ENCODE measurements around the gene AOC1.
A peak's percentile ranks its signal among the peaks of the same experiment; 100 is the strongest.

Gene AOC1

GRCh38 chr7:150857276-150858055, 5.1 kb downstream of the AOC1 start:
- DNase-seq (ENCODE audit: low read depth), result no peak

GRCh38 chr7:150858236-150859197, 6.2 kb downstream of the AOC1 start:
- no peak for DNase-seq (ENCODE audit: low read depth)

DNA sequence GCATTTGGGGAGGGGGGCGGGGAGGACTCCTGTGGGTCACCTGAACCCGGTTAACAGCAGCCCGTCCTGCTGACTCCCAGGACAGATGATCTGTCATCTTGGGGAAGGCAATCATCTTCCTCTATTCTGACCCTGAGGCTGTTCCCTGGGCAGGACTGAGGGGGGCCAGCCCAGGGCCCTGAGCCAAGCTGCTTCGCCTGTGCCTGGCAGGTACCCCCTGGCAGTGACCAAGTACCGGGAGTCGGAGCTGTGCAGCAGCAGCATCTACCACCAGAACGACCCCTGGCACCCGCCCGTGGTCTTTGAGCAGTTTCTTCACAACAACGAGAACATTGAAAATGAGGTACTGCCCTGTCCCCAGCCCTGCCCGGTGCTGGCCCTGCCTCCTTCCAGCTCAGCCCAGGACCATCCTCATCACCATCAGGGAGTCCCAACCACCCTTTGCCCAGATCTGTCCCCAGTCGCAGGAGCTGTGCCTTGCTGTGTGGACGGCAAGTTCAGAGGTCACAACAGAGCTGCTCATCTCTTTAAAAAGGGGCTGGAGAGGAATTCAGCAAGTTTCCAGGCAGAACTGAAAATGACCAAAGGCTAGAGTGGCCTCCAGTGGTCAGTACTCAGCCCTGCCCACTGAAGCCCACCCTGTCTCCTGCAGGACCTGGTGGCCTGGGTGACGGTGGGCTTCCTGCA, 8.1 kb downstream of the AOC1 start:
- no peak for DNase-seq (ENCODE audit: low read depth)

DNA sequence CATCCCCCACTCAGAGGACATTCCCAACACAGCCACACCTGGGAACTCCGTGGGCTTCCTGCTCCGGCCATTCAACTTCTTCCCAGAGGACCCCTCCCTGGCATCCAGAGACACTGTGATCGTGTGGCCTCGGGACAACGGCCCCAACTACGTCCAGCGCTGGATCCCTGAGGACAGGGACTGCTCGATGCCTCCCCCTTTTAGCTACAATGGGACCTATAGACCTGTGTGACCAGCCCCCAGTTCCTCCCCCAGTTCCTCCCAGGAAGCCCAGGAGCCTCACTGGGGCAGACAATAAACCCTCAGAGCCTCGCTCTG, 8.6 kb downstream of the AOC1 start:
- no peak for DNase-seq (ENCODE audit: low read depth)

GRCh38 chr7:150862356-150862755, 10.0 kb downstream of the AOC1 start:
- DNase-seq (ENCODE audit: low read depth), result no peak

DNA sequence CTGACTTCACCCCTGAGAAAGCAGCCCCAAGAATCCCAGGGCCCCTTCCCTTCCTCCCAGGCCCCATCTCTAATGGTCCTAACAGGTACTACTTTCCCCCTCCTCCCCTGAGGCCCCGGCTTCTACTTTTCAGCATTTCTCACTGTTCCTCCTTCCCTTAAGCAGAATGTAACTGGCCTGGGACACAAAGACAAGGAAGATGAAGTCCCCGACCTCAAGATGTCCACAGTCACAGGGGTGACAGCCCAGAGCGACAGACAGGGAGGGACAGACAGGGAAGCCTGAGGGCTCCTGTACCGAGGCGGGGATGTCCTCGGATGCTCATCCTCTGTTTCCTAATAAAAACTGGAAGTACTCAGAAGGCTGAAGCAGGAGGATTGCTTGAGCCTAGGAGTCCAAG, 11.6 kb downstream of the AOC1 start:
- DNase-seq (ENCODE audit: low read depth), result no peak

- DNase-seq (ENCODE audit: low read depth), result no peak
Measured at GRCh38 chr7:150866932-150867564, 14.7 kb downstream of the AOC1 start.

DNA sequence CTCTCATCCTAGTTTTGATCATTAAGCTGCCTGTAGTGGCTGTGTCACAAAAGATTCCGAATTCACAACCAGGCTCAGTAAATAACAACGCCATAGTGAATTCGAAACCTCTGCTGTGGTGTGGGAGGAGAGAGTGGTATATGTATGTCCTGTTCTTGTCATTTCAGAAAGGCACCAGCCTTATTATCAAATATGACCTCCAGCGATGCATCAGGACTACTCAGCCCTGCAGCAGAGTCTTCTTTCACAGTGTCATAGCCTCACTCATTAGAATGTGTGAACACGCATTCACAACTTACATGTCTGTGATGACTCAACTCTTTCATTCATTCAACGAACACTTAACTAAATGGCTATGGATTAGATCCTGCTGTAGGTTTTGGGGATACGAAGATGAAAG, 15.3 kb downstream of the AOC1 start:
- no peak for DNase-seq (ENCODE audit: low read depth)

DNA sequence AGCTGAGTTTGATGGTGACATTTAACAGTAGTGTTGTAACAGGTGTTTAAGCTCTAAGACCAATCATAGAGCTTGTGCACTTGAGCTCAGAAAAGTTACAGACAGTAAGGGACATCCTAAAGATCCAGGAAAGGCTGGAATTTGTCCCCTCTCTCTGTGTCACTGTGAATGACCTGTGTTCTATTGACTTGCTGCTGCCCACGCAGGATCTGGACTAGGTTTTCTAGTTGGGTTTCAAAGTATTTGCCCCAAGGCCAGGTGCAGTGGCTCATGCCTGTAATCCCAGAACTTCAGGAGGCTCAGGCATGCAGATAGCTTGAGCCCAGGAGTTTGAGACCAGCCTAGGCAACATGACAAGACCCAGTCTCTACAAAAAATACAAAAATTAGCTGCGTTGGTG, 17.1 kb downstream of the AOC1 start:
- DNase-seq (ENCODE audit: low read depth), result no peak

GRCh38 chr7:150871601-150872000, 19.3 kb downstream of the AOC1 start:
- DNase-seq (ENCODE audit: low read depth), result no peak

DNA sequence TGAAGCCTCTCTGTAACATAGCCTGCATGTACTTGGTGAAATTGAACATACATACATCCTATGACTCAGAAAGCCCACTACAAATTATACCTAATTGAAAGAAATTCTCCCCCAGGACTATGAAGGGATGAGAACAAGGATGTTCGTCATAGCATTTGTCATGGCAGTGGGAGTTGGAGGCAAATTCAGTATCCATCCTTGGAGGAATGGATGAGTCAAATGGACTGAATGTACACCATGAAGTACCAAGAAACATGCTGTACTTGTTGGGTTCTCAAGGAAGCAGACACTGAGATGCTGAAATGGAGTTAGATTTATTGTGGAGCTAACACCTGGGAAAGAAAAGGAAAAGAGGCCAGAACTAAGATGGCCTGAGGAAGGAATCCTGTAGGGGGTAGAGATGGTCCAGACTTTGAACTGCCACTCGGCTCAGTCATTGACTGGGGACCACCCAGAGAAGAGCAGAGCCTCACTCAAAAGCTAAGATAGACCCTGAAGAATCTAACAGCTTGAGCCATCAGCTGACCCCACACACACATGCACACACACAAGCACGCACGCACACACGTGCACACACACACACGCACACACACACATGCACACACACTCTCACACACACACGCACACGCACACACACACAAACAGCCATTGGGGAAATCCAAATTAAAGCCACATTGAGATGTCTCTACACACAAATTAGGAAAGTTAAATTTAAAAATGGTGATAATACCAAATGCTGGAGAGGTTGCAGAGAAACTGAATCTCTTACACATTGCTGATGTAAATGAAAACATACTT, 22.3 kb downstream of the AOC1 start:
- no peak for DNase-seq (ENCODE audit: low read depth)

GRCh38 chr7:150875791-150876190, 23.5 kb downstream of the AOC1 start:
- no peak for DNase-seq (ENCODE audit: low read depth)

- peak; percentile 58 for DNase-seq (ENCODE audit: low read depth)
Measured at GRCh38 chr7:150876817-150877526, 24.7 kb downstream of the AOC1 start.

DNA sequence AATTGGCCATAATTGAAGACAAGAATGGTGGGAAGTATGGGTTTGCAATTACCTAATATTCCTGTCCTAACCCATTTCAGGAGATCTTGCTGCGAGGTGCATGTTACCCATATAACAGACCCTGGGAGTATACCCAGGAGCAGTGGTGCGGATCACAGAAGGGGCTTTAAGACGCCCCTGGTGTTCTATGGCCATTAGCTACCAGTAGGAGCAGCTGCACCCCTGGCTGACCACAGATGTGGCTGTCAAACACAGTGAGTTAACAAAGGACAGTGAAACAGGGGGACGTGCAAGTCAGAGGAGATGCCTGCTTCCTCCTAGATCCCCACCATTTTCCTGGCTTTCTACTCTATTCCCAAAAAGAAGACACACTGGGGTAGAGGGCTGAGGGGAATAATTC, 25.2 kb downstream of the AOC1 start:
- DNase-seq (ENCODE audit: low read depth), result no peak

DNA sequence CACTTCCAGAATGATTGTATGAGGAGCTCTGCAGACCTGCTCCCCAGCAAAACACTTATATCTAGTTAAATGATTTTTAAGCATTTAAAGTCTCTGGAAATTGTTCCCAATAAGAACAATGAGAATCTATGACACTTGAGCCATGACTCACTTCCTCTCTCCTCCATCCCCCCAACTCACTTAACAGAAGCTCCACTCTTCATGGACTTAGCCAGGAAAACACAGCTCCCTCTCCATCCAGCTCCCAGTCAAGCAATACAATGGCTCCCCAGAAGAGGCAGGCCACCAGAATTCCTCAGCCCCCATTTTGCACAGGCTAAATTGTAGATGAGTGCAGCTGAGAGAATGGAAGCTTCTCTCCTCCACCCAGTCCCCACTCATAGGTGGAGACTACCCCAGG, 27.0 kb downstream of the AOC1 start:
- DNase-seq (ENCODE audit: low read depth), result peak; percentile 3

DNA sequence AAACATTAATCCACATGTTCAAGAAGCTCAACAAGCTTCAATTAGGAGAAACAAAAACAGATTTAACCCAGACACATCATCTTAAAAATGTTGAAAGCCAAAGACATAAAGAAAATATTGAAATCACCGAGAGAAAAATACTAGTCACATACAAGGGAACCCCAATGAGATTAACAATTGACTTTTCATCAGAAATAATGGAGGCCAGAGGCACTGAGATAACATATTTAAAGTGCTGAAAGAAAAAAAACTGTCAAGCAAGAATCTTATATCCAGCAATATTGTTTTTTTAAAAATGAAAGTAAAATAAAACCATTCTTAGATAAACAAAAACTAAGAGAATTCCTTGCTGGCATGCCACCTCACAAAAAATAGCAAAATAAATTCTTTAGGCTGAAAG, 28.9 kb downstream of the AOC1 start:
- no peak for DNase-seq (ENCODE audit: low read depth)

DNA sequence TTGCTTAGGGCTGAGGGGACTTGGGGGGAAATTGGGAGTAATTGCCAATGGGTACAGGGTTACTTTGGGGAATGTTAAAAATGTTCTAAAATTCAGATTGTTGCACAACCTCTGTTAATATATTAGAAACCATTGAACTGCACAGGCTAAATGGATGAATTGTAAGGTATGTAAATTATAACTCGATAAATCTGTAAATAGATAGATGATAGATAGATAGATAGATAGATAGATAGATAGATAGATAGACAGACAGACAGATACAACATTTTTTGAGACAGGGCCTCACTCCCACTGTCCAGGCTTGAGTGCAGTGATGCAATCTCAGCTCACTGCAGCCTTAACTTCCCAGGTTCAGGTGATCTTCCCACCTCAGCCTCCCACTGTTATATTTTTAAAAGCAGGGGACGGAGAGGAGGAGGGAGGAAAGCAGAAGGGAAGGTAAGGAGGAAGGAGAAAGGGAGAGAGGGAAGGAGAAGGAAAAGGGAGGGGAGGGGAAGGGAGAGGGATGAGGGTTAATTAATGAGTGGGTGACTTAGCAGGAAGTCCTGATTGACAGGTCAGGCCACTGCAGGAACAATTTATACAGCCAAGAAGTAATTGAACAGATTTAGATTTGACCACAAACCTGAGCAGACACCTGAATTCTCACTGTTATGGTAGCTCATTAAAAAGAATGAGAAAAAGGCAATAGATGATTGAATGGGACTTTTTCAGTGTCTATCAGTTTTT, 38.7 kb downstream of the AOC1 start:
- DNase-seq (ENCODE audit: low read depth), result no peak

- no peak for DNase-seq (ENCODE audit: low read depth)
Measured at GRCh38 chr7:150891740-150892139, 39.4 kb downstream of the AOC1 start.

GRCh38 chr7:150895809-150896208, 43.5 kb downstream of the AOC1 start:
- no peak for DNase-seq (ENCODE audit: low read depth)

GRCh38 chr7:150896562-150897209, 44.4 kb downstream of the AOC1 start:
- no peak for DNase-seq (ENCODE audit: low read depth)
